ENCODE data around the gene PSMB5. TPM values are rescaled to one million over a fixed set of nuclear protein-coding genes. Genes with fewer than 3 reads are reported as not detected.

PSMB5 gene
- total and polyA plus RNA-seq, 5 donors, result 108 to 140 (median 114) TPM

GRCh38 chr14:23070262-23071129 is 35.8 kb upstream of the PSMB5 start:
- DNase-seq, result peak in 1 of 3 donors; percentile 29
- peak overlapping the region; percentile 51 for H3K27ac ChIP-seq (ENCODE audit: low read length)
- H3K9me3 ChIP-seq (ENCODE audit: control insufficient read depth, low read length), result no peaks in the 10 kb centered on the region
- no peak for ATAC-seq
- WGBS, result 9% methylated on average over 10 of the region's 10 CpGs
- intact Hi-C loops (cut with DNase I), result no loop called here
- H3K27me3 ChIP-seq (ENCODE audit: control insufficient read depth, insufficient read depth), result no peaks in the 10 kb centered on the region
- H3K4me3 ChIP-seq (ENCODE audit: low read length), result peak overlapping the region; percentile 84
- peaks cover 4% of the 10 kb centered on the region for H3K4me1 ChIP-seq (ENCODE audit: control insufficient read depth, insufficient read depth, low read length)

- no peaks in the 10 kb centered on the region for H3K27me3 ChIP-seq (ENCODE audit: control insufficient read depth, insufficient read depth)
- H3K4me3 ChIP-seq (ENCODE audit: low read length), result no peak overlapping the region
- DNase-seq (peak in 1 of 3 donors; percentile 37), ATAC-seq (no peak)
- H3K9me3 ChIP-seq (ENCODE audit: control insufficient read depth, low read length), result no peaks in the 10 kb centered on the region
- H3K4me1 ChIP-seq (ENCODE audit: control insufficient read depth, insufficient read depth, low read length), result peaks cover 4% of the 10 kb centered on the region
- intact Hi-C loops (cut with DNase I), result no loop called here
- WGBS, result 87% methylated on average over 4 of the region's 4 CpGs
- H3K27ac ChIP-seq (ENCODE audit: low read length), result peak overlapping the region; percentile 10
These were observed 34.7 kb upstream of the PSMB5 start for GRCh38 chr14:23069413-23069806.

DNA sequence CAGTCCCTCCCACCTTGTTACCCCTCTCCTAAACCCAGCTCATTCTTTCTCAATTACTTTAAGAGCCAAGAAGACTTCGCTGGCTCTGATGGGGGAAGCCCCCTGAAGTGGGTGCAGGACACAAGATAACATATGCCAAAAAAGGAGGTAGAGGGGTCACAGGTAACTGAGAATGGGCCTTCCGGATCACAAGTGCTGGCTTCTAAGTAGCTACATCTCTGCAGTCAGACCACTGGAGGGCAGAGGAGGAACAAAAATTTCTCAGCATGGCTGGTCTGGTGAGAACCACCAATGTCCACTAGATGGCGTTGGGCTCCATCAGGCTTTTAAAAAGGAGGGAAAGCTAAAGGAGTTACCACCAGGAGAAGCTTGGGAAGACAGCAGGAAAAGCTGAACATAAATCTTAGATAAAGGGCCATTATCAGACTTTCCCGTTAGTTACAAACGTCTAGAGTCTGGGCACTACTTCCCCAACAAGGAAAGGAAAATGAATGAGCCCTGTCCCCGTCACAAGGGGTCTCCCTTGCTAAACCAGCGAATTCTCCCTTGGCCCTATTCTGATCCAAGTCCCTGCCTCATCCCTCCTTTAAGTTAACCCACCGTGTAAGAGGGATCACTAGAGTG is 34.2 kb upstream of the PSMB5 start:
- WGBS, result 27% methylated on average over 8 of the region's 8 CpGs
- intact Hi-C loops (cut with DNase I), result no loop called here
- Histone ChIP-seq H3K9me3 (ENCODE audit: control insufficient read depth, low read length) (no peaks in the 10 kb centered on the region), H3K4me3 (ENCODE audit: low read length) (no peak overlapping the region), H3K27ac (ENCODE audit: low read length) (no peak overlapping the region), H3K27me3 (ENCODE audit: control insufficient read depth, insufficient read depth) (no peaks in the 10 kb centered on the region), H3K4me1 (ENCODE audit: control insufficient read depth, insufficient read depth, low read length) (peaks cover 4% of the 10 kb centered on the region)
- DNase-seq (peak; percentile 68 to 84 (median 74)), ATAC-seq (peak; percentile 66 to 68)

- peak in 2 of 3 donors; percentile 41 to 49 for DNase-seq
- H3K9me3 ChIP-seq (ENCODE audit: control insufficient read depth, low read length), result no peaks in the 10 kb centered on the region
- intact Hi-C loops (cut with DNase I), result no loop called here
- 73% methylated on average over 14 of the region's 14 CpGs for WGBS
- no peak overlapping the region for H3K27ac ChIP-seq (ENCODE audit: low read length)
- no peaks in the 10 kb centered on the region for H3K27me3 ChIP-seq (ENCODE audit: control insufficient read depth, insufficient read depth)
- H3K4me3 ChIP-seq (ENCODE audit: low read length), result no peak overlapping the region
- ATAC-seq, result no peak
- peaks cover 4% of the 10 kb centered on the region for H3K4me1 ChIP-seq (ENCODE audit: control insufficient read depth, insufficient read depth, low read length)
These were observed 33.4 kb upstream of the PSMB5 start for GRCh38 chr14:23067847-23068788.

GRCh38 chr14:23066855-23067744 is 32.4 kb upstream of the PSMB5 start:
- Histone ChIP-seq H3K9me3 (ENCODE audit: control insufficient read depth, low read length) (no peaks in the 10 kb centered on the region), H3K4me3 (ENCODE audit: low read length) (no peak overlapping the region), H3K4me1 (ENCODE audit: control insufficient read depth, insufficient read depth, low read length) (peaks cover 5% of the 10 kb centered on the region), H3K27ac (ENCODE audit: low read length) (no peak overlapping the region), H3K27me3 (ENCODE audit: control insufficient read depth, insufficient read depth) (no peaks in the 10 kb centered on the region)
- peak in 2 of 3 donors; percentile 29 to 61 for DNase-seq
- intact Hi-C loops (cut with DNase I), result no loop called here
- no peak for ATAC-seq
- WGBS, result 87% methylated on average over 23 of the region's 23 CpGs

DNA sequence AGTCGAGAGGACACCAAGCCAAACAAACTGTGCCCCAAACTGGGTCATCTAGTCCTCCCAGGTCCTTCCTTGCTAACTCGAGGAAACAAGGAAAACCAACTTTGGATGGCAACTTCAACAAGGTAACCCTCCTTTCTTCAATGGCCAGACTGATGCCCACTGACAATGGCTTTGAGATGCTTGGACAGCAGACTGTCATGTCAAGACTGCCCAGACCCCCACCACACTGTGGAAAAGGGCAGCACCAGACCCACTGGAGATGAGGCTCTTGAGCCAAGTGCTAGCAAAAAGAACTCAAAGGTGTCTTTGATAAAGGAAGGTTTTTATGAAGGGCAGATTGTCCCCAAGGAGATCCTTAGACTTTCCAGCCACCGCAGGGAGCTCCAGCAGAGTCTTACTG is 31.7 kb upstream of the PSMB5 start:
- intact Hi-C loops (cut with DNase I), result no loop called here
- WGBS, result 86% methylated on average over 3 of the region's 3 CpGs
- DNase-seq (no peak), ATAC-seq (no peak)
- H3K27ac ChIP-seq (ENCODE audit: low read length), result no peak overlapping the region
- no peaks in the 10 kb centered on the region for H3K27me3 ChIP-seq (ENCODE audit: control insufficient read depth, insufficient read depth)
- no peak overlapping the region for H3K4me3 ChIP-seq (ENCODE audit: low read length)
- no peaks in the 10 kb centered on the region for H3K9me3 ChIP-seq (ENCODE audit: control insufficient read depth, low read length)
- peaks cover 5% of the 10 kb centered on the region for H3K4me1 ChIP-seq (ENCODE audit: control insufficient read depth, insufficient read depth, low read length)

GRCh38 chr14:23063601-23064000 is 28.9 kb upstream of the PSMB5 start:
- Histone ChIP-seq H3K27ac (ENCODE audit: low read length) (no peak overlapping the region), H3K4me1 (ENCODE audit: control insufficient read depth, insufficient read depth, low read length) (peaks cover 5% of the 10 kb centered on the region), H3K4me3 (ENCODE audit: low read length) (no peak overlapping the region), H3K9me3 (ENCODE audit: control insufficient read depth, low read length) (no peaks in the 10 kb centered on the region), H3K27me3 (ENCODE audit: control insufficient read depth, insufficient read depth) (no peaks in the 10 kb centered on the region)
- WGBS, result 92% methylated on average over 5 of the region's 5 CpGs
- DNase-seq, result no peak
- no peak for ATAC-seq
- intact Hi-C loops (cut with DNase I), result no loop called here

- H3K4me1 ChIP-seq (ENCODE audit: control insufficient read depth, insufficient read depth, low read length), result peaks cover 5% of the 10 kb centered on the region
- intact Hi-C loops (cut with DNase I), result no loop called here
- no peak overlapping the region for H3K4me3 ChIP-seq (ENCODE audit: low read length)
- WGBS, result 14% methylated on average over 4 of the region's 4 CpGs
- ATAC-seq, result peak; percentile 37 to 60
- H3K9me3 ChIP-seq (ENCODE audit: control insufficient read depth, low read length), result no peaks in the 10 kb centered on the region
- H3K27ac ChIP-seq (ENCODE audit: low read length), result no peak overlapping the region
- no peaks in the 10 kb centered on the region for H3K27me3 ChIP-seq (ENCODE audit: control insufficient read depth, insufficient read depth)
- DNase-seq, result peak in 2 of 3 donors; percentile 57 to 71
These were observed 27.3 kb upstream of the PSMB5 start for GRCh38 chr14:23062002-23062401.

- H3K27ac ChIP-seq (ENCODE audit: low read length), result no peak overlapping the region
- no peak overlapping the region for H3K4me3 ChIP-seq (ENCODE audit: low read length)
- DNase-seq (peak in 1 of 3 donors; percentile 19), ATAC-seq (no peak)
- no peaks in the 10 kb centered on the region for H3K9me3 ChIP-seq (ENCODE audit: control insufficient read depth, low read length)
- 92% methylated on average over 17 of the region's 17 CpGs for WGBS
- intact Hi-C loops (cut with DNase I), result no loop called here
- peaks cover 5% of the 10 kb centered on the region for H3K4me1 ChIP-seq (ENCODE audit: control insufficient read depth, insufficient read depth, low read length)
- H3K27me3 ChIP-seq (ENCODE audit: control insufficient read depth, insufficient read depth), result no peaks in the 10 kb centered on the region
These were observed 26.0 kb upstream of the PSMB5 start for GRCh38 chr14:23060536-23061260.
